Activated naive CD4-positive, alpha-beta T cell treated with anti-CD3 and anti-CD28 coated beads for 36 hours (primary cell): ENCODE results near the gene SPSB1. TPM values are rescaled to one million over a fixed set of nuclear protein-coding genes. Genes with fewer than 3 reads are reported as not detected.
"Not testable (repeated sequence)": the region's sequence is repeated elsewhere in the genome, so short reads cannot be mapped to it uniquely, and the experiment has no call there.

Experiments
- CTCF ChIA-PET: fragments of 350-600 bp; sonication (Branson Sonifier 250); formaldehyde crosslinking; loops from one replicate; lab custom pipeline; 2021; ENCODE audit warnings: antibody characterized with exemption; lab: Charles Lee
- DNase-seq: peaks from one replicate; pipeline ENCODE4 v3.0.0-alpha.2; 2020
- H3K27ac Mint-ChIP-seq: one replicate; pipeline ENCODE4 v1.8.0; 2021; ENCODE audit warnings: mild to moderate bottlenecking, mixed read lengths
- H3K27me3 Mint-ChIP-seq: one replicate; pipeline ENCODE4 v1.8.0; 2021; ENCODE audit warnings: low read depth, mixed read lengths
- H3K36me3 Mint-ChIP-seq: one replicate; pipeline ENCODE4 v1.8.0; 2021; ENCODE audit warnings: low read depth, mixed read lengths
- H3K4me1 Mint-ChIP-seq: one replicate; pipeline ENCODE4 v1.8.0; 2021; ENCODE audit warnings: low read depth, mixed read lengths
- H3K4me3 Mint-ChIP-seq: one replicate; pipeline ENCODE4 v1.8.0; 2021; ENCODE audit warnings: mild to moderate bottlenecking, moderate library complexity, mixed read lengths
- H3K9me3 Mint-ChIP-seq: one replicate; pipeline ENCODE4 v1.8.0; 2021; ENCODE audit warnings: mixed read lengths
- intact Hi-C: fragments of 100-400 bp; cut with micrococcal nuclease; formaldehyde crosslinking; loops from one replicate; pipeline ENCODE4 v1.15.1; 2023
- total RNA-seq, 2 experiments: library from RNA; stranded (reverse); gene quantifications; one replicate each; pipeline ENCODE4 v1.2.3, GENCODE V29; 2021

The SPSB1 gene
- total RNA-seq, 2 experiments from 2014 or later = 4.8 to 5.0 TPM

GRCh38 chr1:9374748-9375341, 82.2 kb downstream of the SPSB1 start:
- CTCF ChIA-PET = interaction anchor here (0.6 kb wide), 1 partner anchor 839 kb away, joined by 3 read pairs; no protein-coding TSS in a partner anchor
- intact Hi-C loops = no loop called here

GRCh38 chr1:9375912-9376311, 83.2 kb downstream of the SPSB1 start:
- CTCF ChIA-PET = no interaction called here
- Mint-ChIP-seq H3K4me1 (no peaks in the 10 kb centered on the region), H3K36me3 (no peaks in the 10 kb centered on the region), H3K27ac (no peak overlapping the region), H3K27me3 (no peaks in the 10 kb centered on the region), H3K4me3 (no peak overlapping the region), H3K9me3 (no peaks in the 10 kb centered on the region)
- intact Hi-C loops = no loop called here
- no peak for DNase-seq

More at GRCh38 chr1:9374748-9375341, 82.2 kb downstream of the SPSB1 start:
- Mint-ChIP-seq H3K36me3 (no peaks in the 10 kb centered on the region), H3K9me3 (no peaks in the 10 kb centered on the region), H3K27me3 (no peaks in the 10 kb centered on the region), H3K27ac (no peak overlapping the region), H3K4me3 (no peak overlapping the region), H3K4me1 (no peaks in the 10 kb centered on the region)
- no peak for DNase-seq

DNA sequence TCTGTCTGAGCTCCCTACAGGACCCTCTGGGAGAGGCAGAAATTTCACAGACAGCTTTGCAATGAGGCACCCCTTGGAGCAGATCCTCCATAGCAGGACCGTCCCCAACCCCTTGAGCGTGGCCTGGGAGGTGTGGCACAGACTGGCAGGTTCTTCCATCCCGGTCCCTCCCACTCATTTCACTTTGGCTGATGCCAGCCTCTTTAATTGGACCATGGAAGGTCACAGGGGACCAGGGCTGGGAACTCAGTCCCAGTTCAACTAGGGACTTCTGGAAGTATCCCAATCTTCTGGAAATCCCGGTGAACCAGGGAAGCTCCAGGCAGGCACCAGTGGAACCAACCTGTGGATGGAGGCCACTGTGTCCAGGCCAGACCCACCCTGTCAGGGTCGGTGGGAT, 83.7 kb downstream of the SPSB1 start:
- H3K4me3 Mint-ChIP-seq = no peak overlapping the region
- no peak for DNase-seq
- no peak overlapping the region for H3K27ac Mint-ChIP-seq
- H3K27me3 Mint-ChIP-seq = no peaks in the 10 kb centered on the region
- CTCF ChIA-PET = no interaction called here
- H3K4me1 Mint-ChIP-seq = no peaks in the 10 kb centered on the region
- no peaks in the 10 kb centered on the region for H3K9me3 Mint-ChIP-seq
- no peaks in the 10 kb centered on the region for H3K36me3 Mint-ChIP-seq
- intact Hi-C loops = no loop called here

DNA sequence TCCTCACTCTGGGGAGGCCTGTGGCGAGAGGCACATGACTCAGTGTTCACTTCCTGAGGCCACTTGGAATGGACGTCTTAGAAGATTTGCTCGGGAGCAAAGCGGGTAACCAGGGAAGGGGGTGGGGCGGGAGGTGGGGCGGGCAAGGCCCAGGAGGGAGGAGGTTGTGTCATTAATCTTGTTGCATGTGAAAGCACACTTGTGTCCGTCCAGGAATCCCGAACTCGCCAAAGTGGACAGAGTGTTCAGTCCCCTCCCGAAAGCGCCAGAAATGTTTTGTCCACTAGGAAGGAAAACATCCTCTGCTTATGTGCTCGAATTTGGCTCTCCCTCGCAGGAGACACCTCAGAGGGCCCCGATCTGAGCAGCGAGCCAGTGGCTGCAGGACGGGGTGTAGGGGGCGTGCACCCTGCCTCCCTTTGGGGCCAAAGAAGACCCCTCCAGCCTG, 84.2 kb downstream of the SPSB1 start:
- no peak for DNase-seq
- Mint-ChIP-seq H3K9me3 (no peaks in the 10 kb centered on the region), H3K27ac (no peak overlapping the region), H3K27me3 (no peaks in the 10 kb centered on the region), H3K4me1 (no peaks in the 10 kb centered on the region), H3K36me3 (no peaks in the 10 kb centered on the region), H3K4me3 (no peak overlapping the region)
- intact Hi-C loops = no loop called here
- CTCF ChIA-PET = interaction anchor here (1.0 kb wide), 1 partner anchor 79 kb away, joined by 6 read pairs; no protein-coding TSS in a partner anchor

- CTCF ChIA-PET = interaction anchor here (0.6 kb wide), 1 partner anchor 512 kb away, joined by 4 read pairs; no protein-coding TSS in a partner anchor
- H3K4me1 Mint-ChIP-seq = no peaks in the 10 kb centered on the region
These were observed 86.1 kb downstream of the SPSB1 start for GRCh38 chr1:9378801-9379200.

DNA sequence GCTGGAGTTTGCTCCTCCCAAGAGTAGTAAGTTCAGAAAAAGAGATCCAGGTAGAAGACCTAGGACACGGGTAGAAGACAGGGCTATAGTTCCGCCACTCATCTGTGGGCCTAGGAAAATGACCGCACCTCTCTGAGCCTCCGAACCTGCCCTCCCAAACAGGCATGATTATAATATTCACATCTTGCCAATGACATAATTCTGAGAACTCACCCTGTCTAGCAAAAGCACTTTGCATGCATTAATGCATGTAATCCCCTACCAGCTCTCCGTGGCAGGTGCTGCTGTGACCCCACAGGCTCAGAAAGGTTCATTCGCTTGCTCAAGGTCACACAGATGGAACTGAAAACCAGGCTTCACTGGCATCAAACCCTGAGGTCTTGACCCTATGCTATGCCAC, 88.0 kb downstream of the SPSB1 start:
- H3K27me3 Mint-ChIP-seq = no peaks in the 10 kb centered on the region
- DNase-seq = no peak
- CTCF ChIA-PET = interaction anchor here (0.7 kb wide), 1 partner anchor 15 kb away, joined by 3 read pairs; no protein-coding TSS in a partner anchor

More at GRCh38 chr1:9378801-9379200, 86.1 kb downstream of the SPSB1 start:
- no peak overlapping the region for H3K27ac Mint-ChIP-seq
- no peaks in the 10 kb centered on the region for H3K9me3 Mint-ChIP-seq
- DNase-seq = no peak
- H3K36me3 Mint-ChIP-seq = no peaks in the 10 kb centered on the region
- no peaks in the 10 kb centered on the region for H3K27me3 Mint-ChIP-seq
- no peak overlapping the region for H3K4me3 Mint-ChIP-seq
- intact Hi-C loops = no loop called here

GRCh38 chr1:9382643-9383491, 90.2 kb downstream of the SPSB1 start:
- H3K27me3 Mint-ChIP-seq = no peaks in the 10 kb centered on the region
- H3K36me3 Mint-ChIP-seq = no peaks in the 10 kb centered on the region
- no peak overlapping the region for H3K27ac Mint-ChIP-seq
- H3K4me1 Mint-ChIP-seq = no peaks in the 10 kb centered on the region
- intact Hi-C loops = no loop called here
- CTCF ChIA-PET = interaction anchor here (0.6 kb wide), 1 partner anchor 30 kb away, joined by 3 read pairs; no protein-coding TSS in a partner anchor
- DNase-seq = no peak
- no peaks in the 10 kb centered on the region for H3K9me3 Mint-ChIP-seq
- no peak overlapping the region for H3K4me3 Mint-ChIP-seq

More for the DNA sequence above, 88.0 kb downstream of the SPSB1 start:
- Mint-ChIP-seq H3K4me3 (no peak overlapping the region), H3K27ac (no peak overlapping the region), H3K36me3 (no peaks in the 10 kb centered on the region), H3K9me3 (no peaks in the 10 kb centered on the region), H3K4me1 (no peaks in the 10 kb centered on the region)
- intact Hi-C loops = no loop called here

DNA sequence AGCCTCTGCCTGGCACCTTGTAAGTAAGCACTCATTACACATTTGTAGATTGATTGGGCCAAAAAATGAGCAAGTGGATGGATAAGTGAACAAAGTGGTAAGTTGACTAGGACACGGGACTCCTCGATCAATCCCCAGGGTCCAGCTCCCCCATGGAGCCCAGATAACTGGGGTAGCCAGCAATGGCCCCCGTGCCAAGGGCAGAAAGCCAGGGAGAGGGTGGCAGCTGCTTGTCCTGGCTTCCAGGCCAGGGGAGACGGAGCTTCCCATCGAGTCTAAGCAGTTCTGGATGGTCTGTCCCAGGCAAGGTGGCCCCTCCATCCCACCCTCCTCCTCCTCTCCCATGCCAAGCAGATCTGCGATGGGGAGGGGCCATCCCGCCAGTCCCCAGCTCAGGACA, 91.4 kb downstream of the SPSB1 start:
- Mint-ChIP-seq H3K27ac (no peak overlapping the region), H3K4me1 (no peaks in the 10 kb centered on the region), H3K27me3 (no peaks in the 10 kb centered on the region), H3K4me3 (no peak overlapping the region), H3K9me3 (no peaks in the 10 kb centered on the region), H3K36me3 (no peaks in the 10 kb centered on the region)
- intact Hi-C loops = no loop called here
- DNase-seq = no peak
- CTCF ChIA-PET = no interaction called here

DNA sequence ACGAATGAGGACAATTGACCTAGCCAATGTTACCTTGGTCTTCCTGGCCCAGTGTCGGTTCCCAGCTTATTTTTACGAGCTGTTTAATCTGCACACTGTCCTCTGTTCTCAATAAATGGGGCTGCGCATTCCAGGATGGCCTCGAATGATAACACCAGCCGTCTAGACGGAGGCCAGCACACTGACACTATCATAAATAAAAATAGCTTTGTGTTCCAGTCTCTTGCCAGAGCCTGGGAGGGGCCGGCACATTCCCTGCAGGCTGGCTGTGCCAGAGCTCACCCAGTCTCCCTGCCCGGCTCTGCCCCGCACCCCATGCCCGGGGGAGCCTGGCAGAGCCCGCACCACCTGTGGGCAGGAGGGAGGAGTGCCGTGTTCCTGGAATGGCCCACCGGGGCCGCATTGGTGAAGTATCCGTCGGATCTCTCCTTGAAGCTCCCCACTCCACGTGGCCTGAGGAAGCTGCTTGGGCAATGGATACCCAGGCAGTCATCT, 92.1 kb downstream of the SPSB1 start:
- CTCF ChIA-PET = interaction anchor here (1.0 kb wide), 1 partner anchor 70 kb away, joined by 3 read pairs; no protein-coding TSS in a partner anchor
- H3K27me3 Mint-ChIP-seq = no peaks in the 10 kb centered on the region
- H3K36me3 Mint-ChIP-seq = no peaks in the 10 kb centered on the region
- H3K27ac Mint-ChIP-seq = no peak overlapping the region
- no peak for DNase-seq
- H3K4me3 Mint-ChIP-seq = no peak overlapping the region
- H3K9me3 Mint-ChIP-seq = no peaks in the 10 kb centered on the region
- intact Hi-C loops = no loop called here
- H3K4me1 Mint-ChIP-seq = peaks cover 3% of the 10 kb centered on the region

DNA sequence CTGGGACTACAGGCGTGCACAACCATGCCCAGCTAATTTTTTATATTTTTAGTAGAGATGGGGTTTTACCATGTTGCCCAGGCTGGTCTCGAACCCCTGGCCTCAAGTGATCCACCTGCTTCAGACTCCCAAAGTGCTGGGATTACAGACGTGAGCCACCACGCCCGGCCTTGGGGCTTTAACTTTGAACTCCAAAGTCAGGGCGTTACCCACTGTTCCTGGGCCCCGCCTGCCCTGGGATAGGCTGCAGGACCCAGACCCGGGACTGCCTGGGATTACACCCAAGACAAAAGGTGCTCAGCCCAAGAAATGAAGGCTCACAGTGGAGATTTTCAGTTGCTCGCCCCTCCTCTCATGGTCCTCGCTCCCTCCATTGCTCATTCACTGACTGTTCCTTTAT, 92.7 kb downstream of the SPSB1 start:
- H3K27ac Mint-ChIP-seq, intact Hi-C loops, H3K36me3 Mint-ChIP-seq, H3K27me3 Mint-ChIP-seq, H3K4me1 Mint-ChIP-seq, H3K4me3 Mint-ChIP-seq, DNase-seq, H3K9me3 Mint-ChIP-seq: not testable (repeated sequence)
- CTCF ChIA-PET = interaction anchor here (1.0 kb wide), 1 partner anchor 70 kb away, joined by 3 read pairs; no protein-coding TSS in a partner anchor

DNA sequence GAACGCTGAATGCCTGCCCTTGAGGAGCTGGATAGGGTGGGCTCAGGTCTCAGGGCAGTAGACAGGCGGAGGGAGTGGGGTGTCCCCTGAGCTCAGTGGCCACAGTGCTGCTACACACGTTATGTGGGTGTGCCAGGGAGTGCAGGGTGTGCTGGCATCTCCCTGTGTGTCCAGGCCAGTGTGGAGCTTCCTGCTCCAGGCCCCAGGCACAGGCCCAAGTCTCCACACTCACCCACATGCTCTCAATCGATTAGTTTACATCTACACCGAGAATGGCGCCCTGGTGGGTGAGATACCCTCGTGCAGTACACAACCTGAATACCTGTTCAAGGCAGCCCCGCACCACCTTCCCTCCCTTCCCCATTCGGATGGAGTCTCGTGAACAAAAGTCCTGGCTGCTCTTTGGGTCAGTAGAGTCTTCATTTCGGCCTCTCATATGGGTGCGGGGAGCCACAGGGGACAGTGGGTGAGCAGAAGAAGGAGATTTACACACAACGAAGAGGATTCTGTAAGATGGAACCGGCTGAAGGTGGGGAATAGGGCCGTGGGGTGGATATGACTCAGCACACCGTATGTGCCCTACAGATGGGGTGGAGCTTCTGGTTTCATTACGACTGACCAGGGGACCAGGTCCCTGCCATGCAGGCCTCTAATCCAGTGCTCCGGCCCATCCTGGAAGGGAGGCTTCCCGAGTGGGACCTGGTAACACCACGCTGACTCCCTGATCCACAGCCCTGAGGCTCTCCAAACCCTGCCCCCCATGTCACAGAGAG, 93.3 kb downstream of the SPSB1 start:
- Mint-ChIP-seq H3K4me3 (no peak overlapping the region), H3K36me3 (no peaks in the 10 kb centered on the region), H3K27ac (no peak overlapping the region), H3K9me3 (no peaks in the 10 kb centered on the region), H3K27me3 (no peaks in the 10 kb centered on the region), H3K4me1 (peaks cover 5% of the 10 kb centered on the region)
- intact Hi-C loops = no loop called here
- DNase-seq = no peak
- CTCF ChIA-PET = no interaction called here
